Measurements from ENCODE around the gene CC2D2A. TPM values are rescaled to one million over a fixed set of nuclear protein-coding genes. Genes with fewer than 3 reads are reported as not detected.

Gene CC2D2A
- total RNA-seq, 1 donor from 2014 or later: 9.6 TPM

DNA sequence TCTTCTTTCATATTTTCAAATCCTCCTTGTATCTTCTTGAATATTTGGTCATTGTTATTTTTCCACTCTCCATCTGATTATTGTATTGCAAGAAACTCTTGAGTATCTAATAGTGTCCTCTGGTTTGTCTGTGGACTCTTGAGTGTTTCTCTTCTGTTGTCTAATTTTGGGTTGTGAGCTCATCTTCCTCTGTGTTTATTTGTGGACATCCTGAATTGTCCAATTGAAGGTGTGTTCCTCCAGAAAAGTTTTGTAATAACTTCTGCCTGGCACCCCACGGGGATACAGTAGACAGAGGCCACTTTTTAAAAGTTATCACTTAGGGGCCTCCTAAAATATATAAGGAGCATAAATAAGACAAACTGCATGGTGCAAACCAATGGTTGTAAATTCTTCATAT is 3.1 kb upstream of the CC2D2A start:
- no peak for ATAC-seq

DNA sequence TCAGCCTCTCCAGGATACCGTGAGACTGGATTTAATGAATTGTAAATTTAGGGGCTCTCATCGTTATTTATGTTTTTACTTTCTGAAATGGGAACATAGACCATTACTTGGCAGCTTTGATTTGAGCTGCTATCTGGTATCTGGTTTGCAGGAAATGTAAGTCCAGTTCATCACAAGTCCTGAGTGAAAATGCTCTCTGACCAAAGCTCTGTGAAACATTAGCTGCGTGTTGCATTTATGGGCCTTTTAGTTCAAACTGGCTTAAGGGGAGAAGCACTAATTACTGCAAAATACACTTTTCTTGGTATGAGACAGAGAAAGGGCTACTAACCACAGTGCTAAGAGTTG is 420 bp downstream of the CC2D2A start:
- no peak for ATAC-seq

DNA sequence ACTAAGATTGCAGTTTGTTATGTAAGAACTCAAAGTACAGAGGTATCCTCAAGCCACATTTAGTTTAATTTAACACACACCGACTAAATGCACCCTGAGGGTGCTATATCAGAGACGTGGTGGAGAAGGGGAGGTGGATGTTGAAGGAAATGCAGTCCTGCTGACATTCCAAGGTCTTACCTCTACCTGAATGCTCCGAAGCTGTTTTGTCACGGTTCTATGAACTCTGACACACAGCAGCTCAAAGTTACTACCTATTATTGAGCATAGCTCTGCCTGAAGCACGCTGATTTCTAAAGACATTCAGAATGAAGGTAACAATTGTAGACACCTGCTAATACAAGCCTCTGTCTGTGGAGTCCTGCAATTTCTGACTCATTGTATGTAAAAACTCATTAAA is 6.7 kb downstream of the CC2D2A start:
- ATAC-seq: no peak

DNA sequence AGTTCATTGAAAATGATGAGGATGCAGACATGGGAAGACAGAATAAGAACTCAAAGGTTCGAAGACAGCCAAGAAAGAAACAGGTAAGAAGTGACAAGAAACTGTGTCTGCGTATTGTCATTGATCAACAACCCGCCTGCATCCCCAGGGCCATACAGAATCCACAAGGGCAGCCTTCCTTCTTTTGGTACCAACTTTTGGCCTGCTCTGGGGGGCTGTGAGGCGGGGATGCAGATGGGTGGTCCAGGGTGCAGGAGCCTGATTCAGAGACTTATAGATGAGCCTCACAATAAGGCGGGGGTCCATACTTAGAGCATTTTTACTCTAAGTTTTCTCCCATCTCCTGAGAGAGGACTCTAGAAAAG is 9.0 kb downstream of the CC2D2A start:
- ATAC-seq: no peak

DNA sequence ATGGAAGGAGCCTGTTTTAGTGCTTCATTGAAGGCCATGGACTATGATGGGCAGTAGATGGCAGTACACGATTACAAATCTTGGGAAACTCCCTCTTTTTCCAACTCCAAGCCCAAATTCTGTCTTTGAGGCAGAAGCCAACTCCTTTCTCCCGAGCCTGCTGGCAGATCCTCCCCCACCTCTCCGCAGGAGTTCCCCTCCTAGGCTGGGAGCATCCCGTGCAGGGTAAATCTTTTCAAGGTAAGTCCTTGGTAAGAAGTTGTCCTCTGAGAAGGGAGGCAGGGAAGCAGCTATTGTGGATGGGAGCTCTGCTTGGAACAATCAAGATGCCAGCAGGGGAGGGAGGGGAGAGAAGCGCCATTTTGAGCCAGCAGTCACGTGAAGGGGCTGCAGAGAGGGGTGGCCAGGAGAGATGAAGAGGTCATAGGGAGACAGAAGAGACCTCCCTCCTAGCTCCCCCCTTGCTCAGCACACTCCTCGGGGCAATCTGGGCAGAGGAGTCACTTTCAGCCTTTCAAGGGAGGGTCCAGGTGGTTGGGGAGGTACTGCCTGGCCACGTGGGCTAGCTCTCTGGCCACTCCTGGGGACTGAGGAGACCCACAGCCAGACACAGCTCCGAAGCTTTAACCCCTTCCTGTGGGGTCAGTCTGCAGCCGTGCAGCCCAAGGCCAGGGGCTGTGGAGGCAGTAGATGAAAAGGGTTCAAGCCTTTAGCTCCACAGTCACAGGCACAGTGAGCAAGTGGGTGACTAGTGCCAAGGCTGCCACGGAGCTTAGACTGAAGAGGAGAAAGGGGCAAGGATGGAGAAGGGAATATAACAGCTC is 9.6 kb downstream of the CC2D2A start:
- peak; percentile 82 for ATAC-seq

DNA sequence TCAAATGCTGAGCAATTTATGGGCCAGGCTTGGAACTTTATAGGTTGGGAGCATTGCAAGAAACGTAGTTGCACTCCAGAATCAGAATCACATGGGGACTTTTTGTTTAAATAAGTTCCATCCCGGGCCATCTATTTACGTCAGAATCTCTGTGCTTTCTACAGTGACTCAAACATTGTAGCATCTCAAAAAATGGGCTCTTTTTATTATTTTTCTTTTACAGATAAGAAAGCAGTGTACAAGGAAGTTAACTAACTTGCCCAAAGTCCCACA is 10.2 kb downstream of the CC2D2A start:
- no peak for ATAC-seq

DNA sequence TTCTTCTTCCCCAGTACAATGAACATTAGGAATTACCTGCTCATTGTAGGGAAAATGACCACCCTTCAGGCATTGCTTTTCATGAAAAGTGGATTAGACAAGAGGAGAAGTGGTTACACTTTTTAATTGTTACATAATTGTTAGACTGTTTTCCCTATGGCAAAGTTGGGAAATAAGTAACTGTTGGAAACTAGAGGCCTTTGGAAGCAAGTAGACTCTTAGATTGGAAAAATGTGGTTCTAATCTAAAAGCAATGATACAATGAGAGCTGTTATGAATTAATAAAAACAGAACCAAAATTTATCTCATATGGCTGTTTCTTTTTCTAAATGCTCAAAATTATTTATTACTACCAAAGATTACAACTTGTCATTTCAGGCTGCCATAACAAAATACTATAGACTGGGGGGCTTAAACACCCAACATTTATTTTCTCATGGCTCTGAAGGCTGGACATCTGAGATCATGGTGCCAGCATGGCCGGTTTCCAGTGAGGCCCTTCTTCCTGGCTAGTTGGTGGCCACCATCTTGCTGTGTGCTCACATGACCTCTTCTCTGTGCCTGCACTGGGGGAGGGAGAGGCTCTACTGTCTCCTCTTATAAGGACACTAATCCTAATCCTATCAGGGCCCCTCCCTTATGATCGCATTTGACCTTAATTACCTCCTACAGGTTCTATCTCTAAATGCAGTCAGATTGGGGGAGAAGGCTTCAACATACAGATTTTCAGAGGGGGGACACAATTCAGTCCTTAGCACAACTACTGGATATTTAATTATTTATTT is 12.5 kb downstream of the CC2D2A start:
- no peak for ATAC-seq

DNA sequence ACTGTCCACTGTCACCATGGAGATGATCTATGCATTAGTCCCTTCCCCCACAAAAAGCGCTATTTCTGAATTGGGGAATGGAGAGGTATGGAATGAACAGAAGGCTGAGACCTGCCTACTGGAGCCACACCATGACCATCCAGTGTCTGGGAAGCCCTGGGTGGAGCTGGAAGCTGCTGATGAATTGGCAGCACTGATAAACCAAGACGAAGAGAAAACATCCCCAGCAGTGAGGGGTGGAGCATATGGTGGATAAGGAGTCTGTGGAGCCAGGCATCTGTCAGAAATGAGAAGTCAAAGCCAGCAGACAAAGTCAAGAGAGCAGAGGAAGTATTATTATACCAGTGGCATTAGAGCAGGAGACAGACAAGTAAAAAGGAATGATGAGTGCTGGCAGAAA is 13.2 kb downstream of the CC2D2A start:
- ATAC-seq: no peak

DNA sequence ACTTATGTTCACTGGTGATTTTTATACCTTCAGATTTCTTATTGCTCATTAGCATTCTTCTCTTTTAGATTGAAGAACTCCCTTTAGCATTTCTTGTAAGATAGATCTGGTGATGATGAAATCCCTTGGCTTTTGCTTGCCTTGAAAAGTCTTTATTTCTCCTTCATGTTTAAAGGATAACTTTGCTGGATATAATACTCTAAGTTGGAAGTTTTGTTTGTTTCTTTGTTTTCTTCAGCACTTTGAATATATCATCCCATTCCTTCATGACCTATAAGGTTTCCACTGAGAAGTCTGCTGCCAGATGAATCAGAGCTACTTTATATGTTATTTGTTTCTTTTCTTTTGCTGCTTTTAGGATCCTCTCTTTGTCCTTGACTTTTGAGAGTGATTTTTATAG is 18.5 kb downstream of the CC2D2A start:
- no peak for ATAC-seq

DNA sequence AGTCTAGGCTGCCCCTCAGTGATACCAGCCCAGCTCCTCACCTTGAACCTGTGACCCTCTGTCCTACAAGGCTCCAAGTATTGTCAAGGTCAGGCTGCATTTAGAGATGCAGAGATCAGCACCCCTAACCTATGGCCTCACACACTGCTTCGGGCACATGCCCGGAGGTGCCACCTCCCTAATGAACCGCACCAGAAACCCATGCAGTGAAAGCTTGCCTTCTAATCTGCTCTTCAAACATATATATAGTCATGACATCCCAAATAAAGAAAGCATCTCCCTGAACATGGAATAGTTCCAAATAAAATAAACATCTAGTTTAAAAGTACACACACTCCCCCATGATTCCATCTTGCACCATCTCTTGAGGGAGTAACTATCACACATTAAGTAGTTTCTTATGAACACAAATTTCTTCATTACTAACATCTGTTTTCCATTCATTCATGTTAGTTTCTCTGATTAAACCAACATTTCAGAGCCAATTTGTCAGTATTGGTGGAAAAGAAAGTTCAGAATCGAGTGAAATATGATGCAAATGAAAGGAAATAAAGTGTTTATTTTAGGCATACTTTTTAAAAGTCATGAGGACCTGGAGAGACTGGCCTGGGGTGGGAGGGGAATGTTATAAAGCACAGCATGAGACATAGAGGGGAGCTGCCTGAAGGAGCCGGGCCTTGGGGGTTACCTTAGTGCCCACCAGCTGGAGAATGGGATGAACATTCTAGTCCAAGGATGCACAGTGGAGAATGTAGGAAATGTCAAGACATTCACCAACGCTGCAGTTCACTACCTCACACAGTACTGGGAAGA is 19.2 kb downstream of the CC2D2A start:
- no peak for ATAC-seq

DNA sequence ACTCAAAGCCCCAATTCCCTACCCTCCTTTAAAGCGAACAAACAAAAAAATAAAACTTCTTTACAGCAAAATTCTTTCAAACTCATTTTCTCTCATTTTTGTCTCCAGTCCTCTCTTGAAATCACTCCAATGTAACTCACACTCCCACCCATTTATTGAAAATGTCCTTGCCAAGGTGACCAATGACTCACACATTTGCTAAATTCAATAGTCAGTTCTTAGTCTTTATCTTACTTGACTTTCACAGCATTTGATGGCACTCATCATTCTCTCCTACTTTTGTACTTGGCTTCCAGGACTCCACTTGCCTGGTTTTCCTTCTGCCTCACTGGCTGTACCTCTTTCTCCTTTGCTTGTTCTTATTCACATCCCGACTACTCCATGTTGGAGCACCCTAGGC is 19.9 kb downstream of the CC2D2A start:
- no peak for ATAC-seq

DNA sequence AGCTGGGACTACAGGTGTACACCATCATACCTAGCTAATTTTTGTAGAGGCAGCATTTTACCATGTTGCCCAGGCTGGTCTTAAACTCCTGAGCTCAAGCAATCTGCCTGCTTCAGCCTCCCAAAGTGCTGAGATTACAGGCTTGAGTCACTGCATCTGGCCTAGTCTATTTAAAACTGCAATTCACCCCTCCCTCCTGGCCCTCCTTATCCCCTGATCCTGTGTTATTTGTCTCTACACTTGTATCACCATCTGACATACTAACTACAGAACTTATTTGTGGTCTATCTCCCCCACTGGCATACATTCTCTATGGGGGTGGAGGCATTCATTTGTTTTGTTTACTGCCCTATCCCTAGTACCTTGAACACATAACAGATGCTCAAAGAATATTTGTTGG is 23.7 kb downstream of the CC2D2A start:
- ATAC-seq: no peak

DNA sequence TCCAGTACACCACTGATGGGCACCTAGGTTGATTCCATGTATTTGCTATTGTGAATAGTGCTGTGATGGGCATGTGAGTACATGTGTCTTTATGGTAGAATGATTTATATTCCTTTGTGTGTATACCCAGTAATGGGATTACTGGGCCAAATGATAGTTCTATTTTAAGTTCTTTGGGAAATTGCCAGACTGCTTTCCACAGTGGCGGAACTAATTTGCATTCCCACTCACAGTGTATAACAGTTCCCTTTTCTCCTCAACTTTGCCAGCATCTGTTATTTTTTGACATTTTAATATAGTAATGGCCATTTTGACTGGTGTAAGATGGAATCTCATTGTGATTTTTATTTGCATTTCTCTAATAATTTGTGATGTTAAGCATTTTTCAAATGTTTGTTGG is 25.9 kb downstream of the CC2D2A start:
- ATAC-seq: peak; percentile 49

DNA sequence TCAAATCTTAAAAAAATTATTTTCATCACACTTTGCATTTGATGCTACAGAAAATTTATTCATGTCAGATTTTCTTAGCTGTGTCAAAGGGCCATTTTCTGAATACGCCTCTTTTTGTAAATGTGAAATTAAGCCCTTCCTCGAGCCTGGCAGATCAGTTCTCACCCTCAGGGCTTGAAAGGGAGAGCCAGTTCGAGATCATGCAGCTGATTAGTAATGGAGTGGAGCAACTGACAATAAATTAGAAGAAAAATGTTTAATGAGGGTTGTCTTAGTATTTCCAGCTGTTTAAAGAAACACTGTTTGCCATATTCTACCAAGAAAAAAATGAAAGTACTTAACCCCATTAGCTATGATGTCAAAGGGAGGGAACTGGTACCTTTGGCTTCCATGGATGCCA is 28.7 kb downstream of the CC2D2A start:
- ATAC-seq: no peak

DNA sequence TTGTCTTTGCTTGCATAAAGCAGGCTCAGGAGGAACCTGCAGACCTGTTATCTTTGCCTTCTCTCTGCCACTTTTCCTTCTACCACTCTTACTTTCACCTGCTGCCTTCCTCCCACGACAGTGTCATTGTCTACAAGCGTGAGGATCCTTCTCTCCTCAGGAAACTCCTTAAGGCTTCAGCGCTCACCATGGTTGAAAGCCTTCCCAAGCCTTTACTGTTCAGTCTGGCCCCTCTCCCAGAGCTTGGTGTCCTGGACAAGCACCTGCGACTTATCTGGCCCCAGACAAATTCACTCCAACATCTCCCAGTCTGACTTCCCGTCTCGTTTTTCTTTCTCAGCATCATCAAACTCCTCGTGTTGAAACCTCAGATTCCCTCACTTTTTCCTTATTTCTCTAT is 31.0 kb downstream of the CC2D2A start:
- ATAC-seq: no peak

DNA sequence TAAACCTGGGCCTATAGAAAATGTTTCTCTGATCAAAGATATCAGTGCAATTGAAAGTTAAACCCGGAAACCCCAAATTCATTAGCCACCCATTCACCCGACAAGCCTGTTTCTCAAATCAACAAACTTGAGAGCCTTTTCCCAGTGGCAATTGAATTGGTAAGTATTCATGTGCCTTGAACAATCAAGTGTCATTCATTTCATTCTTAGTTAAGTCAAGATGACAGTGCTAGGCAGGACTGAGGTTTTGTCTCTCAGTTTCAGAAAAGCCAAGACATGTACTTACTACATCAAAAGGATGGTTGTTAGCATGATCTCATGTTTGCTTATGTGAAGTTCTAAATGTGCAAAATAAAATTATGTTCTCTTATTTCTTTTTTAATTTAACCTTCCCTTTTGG is 32.3 kb downstream of the CC2D2A start:
- ATAC-seq: no peak

DNA sequence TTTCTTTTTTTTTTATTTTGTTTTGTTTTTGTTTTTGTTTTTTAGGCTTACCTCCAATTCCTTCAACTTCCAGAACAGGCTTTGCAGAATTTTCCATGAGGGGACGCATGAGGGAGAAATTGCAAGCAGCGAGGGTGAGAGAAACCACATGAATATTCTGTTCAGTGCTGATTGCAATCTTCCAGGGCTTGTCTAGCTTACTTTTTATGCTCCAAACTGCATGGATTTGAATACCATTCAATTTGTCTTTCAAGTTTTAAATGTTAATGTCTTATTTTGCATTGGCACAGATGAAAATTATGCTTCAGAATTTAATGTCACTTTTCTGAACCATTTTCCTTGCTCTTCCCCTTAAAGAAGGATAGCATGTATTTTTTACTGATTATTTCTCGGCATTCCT is 32.7 kb downstream of the CC2D2A start:
- no peak for ATAC-seq

DNA sequence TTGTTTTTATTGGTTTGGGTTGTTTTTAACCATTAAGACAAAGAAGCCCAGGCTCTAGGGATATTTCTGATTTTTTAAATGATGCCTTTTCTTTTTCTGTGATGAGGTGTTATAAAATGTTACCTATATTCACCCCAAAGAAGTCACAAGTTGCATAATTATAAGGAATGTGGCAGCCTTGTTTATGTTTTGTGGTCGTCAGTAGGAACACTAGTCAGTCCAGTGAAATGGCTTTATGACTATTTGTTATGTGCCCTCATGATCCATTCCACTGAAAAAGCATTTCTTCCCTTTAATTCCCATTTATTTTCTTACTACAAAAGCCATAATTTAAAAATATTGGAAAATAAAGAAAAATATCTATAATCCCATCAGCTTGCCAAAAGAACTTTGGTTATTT is 34.4 kb downstream of the CC2D2A start:
- no peak for ATAC-seq

DNA sequence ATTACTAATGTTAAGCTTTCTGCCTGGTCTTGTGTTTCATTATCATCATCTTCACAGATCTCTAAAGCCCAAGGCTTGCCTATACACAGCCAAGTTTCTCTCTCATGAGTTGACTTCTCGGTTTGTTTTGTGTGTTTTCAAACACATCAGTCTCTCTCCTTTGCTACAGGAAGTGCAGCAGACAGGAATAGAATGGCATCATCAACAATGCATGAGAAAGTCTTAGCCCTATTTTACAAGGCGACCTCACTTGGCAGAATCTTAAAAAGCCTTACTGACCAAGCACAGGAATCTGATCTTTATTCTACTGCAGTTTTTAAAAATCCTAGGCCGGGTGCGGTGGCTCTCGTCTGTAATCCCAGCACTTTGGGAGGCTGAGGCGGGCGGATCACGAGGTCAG is 36.8 kb downstream of the CC2D2A start:
- ATAC-seq: no peak

DNA sequence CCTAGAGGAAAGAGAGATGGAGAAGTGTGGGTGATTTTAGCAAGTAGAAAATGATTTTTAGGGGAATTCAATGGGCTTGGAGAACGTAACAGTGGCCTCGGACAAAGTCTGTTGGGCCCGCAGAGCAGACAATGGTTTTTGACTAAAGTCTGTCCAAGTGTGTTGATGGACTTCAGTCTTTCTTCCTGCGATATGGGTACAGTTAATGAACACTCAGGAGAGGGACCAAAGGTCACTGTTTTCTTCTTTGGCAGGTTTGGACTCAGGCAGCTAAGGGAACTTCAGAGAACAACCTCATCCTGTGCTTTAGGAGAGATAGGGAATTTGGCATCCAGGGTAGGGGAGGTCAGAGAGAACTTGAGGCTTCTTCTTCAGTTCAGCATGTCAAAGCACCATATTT is 38.0 kb downstream of the CC2D2A start:
- no peak for ATAC-seq

DNA sequence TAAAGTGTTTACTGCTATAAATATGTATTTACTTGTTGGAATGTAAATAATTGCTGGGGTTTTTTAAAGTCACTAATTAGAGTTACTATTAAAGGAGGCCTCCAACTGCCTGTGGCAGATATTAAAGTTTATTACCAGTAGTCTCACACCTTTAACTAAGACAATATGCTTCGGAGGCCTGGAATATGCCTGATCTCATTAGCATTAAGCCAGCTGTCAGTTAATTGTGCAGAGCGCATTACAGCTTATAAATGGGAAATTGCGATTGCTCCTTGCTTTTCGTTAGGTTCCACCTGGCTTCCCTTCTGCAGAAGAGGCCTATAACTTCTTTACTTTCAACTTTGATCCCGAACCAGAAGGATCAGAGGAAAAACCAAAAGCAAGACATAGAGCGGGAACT is 41.3 kb downstream of the CC2D2A start:
- ATAC-seq: no peak

DNA sequence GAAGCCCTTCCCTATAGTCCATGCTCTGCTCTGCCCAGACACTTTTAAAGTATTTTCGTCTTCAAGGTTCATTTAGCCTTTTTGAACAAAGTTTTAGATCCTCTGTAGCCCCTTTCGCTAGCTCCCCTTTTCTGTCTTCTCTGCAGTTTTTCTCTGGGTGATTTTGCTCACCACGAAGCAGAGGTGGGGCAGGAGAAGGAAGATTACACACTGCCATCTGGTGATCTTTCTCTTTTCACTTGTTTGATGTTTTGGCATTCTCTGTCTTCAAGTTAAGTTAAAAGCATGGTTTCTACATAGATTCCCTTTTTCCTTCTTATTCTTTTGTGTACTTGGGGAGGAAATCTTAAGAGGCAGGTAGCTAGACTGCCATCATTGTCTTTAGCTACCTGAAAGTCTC is 43.9 kb downstream of the CC2D2A start:
- ATAC-seq: no peak

DNA sequence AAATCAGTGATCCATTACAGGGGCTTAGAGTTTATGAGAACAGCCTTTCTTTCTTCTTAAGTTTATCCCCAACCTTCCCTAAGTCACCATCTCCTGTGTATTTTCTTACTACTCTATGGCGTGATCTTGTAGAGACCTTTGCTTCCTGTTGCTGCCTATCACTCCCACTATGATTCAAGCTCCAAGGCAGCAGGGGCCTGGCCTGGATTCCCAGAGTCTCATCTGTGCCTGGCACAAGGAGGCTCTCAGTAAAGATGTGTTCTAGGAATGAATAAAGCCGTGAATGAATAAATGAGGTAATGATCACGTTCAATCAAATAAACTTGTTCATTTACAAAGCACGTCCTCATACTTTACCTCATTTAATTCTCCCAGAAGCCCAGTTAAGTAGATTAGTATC is 45.4 kb downstream of the CC2D2A start:
- ATAC-seq: no peak

DNA sequence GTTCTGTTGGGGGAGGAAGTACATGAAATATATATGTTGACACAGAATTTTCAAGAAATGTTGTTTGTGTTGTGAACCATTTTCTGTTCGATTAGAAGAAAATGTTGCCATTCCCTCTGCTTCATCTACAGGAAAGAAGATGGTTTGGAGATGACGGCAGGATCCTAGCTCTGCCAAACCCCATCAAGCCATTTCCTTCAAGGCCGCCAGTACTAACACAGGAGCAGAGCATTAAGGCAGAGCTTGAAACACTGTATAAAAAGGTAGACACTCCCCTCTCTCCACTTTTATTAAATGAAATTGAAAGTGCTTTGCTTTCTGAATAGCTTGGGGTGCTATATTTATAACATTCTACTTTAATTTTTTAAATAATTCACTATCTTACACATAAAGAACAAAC is 46.8 kb downstream of the CC2D2A start:
- ATAC-seq: no peak
